Left lung (tissue), 10 donors: ENCODE results near the gene SDK1. TPM values are rescaled to one million over a fixed set of nuclear protein-coding genes. Genes with fewer than 3 reads are reported as not detected.

ENCODE experiments used
- ATAC-seq: fragments of 200-7000 bp; cut with Tn5 transposase; one replicate; pipeline ENCODE4 v1.9.1; 2020; ENCODE audit warnings: moderate library complexity
- DNase-seq, 4 donors: peaks; one replicate each; pipeline ENCODE4 v3.0.0-alpha.2; 2013 to 2020
- H3K27ac ChIP-seq, 2 donors: fragments of 200-600 bp; sonication (generic) in 1 of 2; one replicate each; pipeline versions ENCODE4 v1.5.0 to v1.8.0; 2020 to 2021
- H3K27me3 ChIP-seq, 2 donors: fragments of 200-600 bp; sonication (generic) in 1 of 2; one replicate each; pipeline versions ENCODE4 v1.5.0 to v1.8.0; 2020 to 2021
- H3K36me3 ChIP-seq, 2 donors: fragments of 200-600 bp; sonication (generic) in 1 of 2; one replicate each; pipeline versions ENCODE4 v1.5.0 to v1.8.0; 2020 to 2021
- H3K4me1 ChIP-seq, 2 donors: fragments of 200-600 bp; one replicate each; pipeline ENCODE4 v1.8.0; 2021
- H3K4me3 ChIP-seq, 2 donors: fragments of 200-600 bp; sonication (generic) in 1 of 2; one replicate each; pipeline versions ENCODE4 v1.5.0 to v1.8.0; 2020 to 2021; ENCODE audit warnings: mild to moderate bottlenecking in 1 of 2
- H3K9me3 ChIP-seq, 2 donors: fragments of 200-600 bp; sonication (generic) in 1 of 2; one replicate each; pipeline versions ENCODE4 v1.5.0 to v1.8.0; 2020 to 2021
- CTCF ChIP-seq, 2 donors: fragments of 200-600 bp; sonication (generic) in 1 of 2; IDR thresholded peaks; one replicate each; pipeline versions ENCODE4 v1.5.0 to v1.8.0; 2021; ENCODE audit warnings: antibody characterized with exemption in 2 of 2
- intact Hi-C, 2 donors: fragments of 100-400 bp; cut with DNase I; formaldehyde crosslinking; loops; one replicate each; pipeline versions ENCODE4 v1.11.2 to v1.14.2; 2022
- polyA plus RNA-seq, 6 donors: library from polyadenylated mRNA; unstranded; fragments of 120-200 nt; gene quantifications; one replicate each; pipeline ENCODE4 v1.2.1, GENCODE V29; 2013; ENCODE audit not compliant: insufficient read length in 6 of 6
- total RNA-seq, 2 donors: library from RNA; stranded (reverse); fragmentation: NEBNext Ultra II Directional; extraction: Animal tissue kit (Norgen Biotek cat#: 25700); gene quantifications; one replicate each; pipeline ENCODE4 v1.2.1, GENCODE V29; 2021
- donor health status: DM: no; HTN: yes; CAD: no.
- donor health status: DM: no; HTN: no; CAD: no.

SDK1 gene
- total and polyA plus RNA-seq, 8 donors = 5.5 to 17.6 (median 13.0) TPM

- ATAC-seq = no peak
Observed at GRCh38 chr7:3795781-3796180, 494.7 kb downstream of the SDK1 start.

GRCh38 chr7:3805151-3805550 is 504.1 kb downstream of the SDK1 start:
- TF ChIP-seq CTCF (IDR thresholded peaks at IDR 0.05) = no peak
- H3K27ac ChIP-seq = no peak overlapping the region
- H3K9me3 ChIP-seq = peaks cover 0 to 3% of the 10 kb centered on the region in 2 donors
- intact Hi-C loops = no loop called here
- H3K27me3 ChIP-seq = no peaks in the 10 kb centered on the region
- no peak overlapping the region for H3K4me3 ChIP-seq
- ATAC-seq = no peak
- no peaks in the 10 kb centered on the region for H3K4me1 ChIP-seq
- no peak for DNase-seq
- no peaks in the 10 kb centered on the region for H3K36me3 ChIP-seq

More at GRCh38 chr7:3795781-3796180, 494.7 kb downstream of the SDK1 start:
- H3K36me3 ChIP-seq = no peaks in the 10 kb centered on the region
- no peaks in the 10 kb centered on the region for H3K9me3 ChIP-seq
- no peaks in the 10 kb centered on the region for H3K4me1 ChIP-seq
- H3K4me3 ChIP-seq = no peak overlapping the region
- H3K27ac ChIP-seq = no peak overlapping the region
- no peaks in the 10 kb centered on the region for H3K27me3 ChIP-seq
- no peak for TF ChIP-seq CTCF (IDR thresholded peaks at IDR 0.05)
- no peak for DNase-seq
- intact Hi-C loops = no loop called here

- no peak for TF ChIP-seq CTCF (IDR thresholded peaks at IDR 0.05)
- Histone ChIP-seq H3K36me3 (no peaks in the 10 kb centered on the region), H3K27me3 (no peaks in the 10 kb centered on the region), H3K4me1 (no peaks in the 10 kb centered on the region), H3K9me3 (peaks cover 0 to 3% of the 10 kb centered on the region in 2 donors), H3K4me3 (no peak overlapping the region), H3K27ac (no peak overlapping the region)
- ATAC-seq (no peak), DNase-seq (no peak)
- intact Hi-C loops = no loop called here
Observed at GRCh38 chr7:3806516-3806915, 505.5 kb downstream of the SDK1 start.

- intact Hi-C loops = no loop called here
- no peaks in the 10 kb centered on the region for H3K27me3 ChIP-seq
- H3K4me1 ChIP-seq = no peaks in the 10 kb centered on the region
- no peak for ATAC-seq
- no peak for TF ChIP-seq CTCF (IDR thresholded peaks at IDR 0.05)
- no peak overlapping the region for H3K4me3 ChIP-seq
- no peak overlapping the region for H3K27ac ChIP-seq
- peaks cover 0 to 3% of the 10 kb centered on the region in 2 donors for H3K9me3 ChIP-seq
- no peak for DNase-seq
- no peaks in the 10 kb centered on the region for H3K36me3 ChIP-seq
Observed at GRCh38 chr7:3807824-3808223, 506.8 kb downstream of the SDK1 start.

- no peak overlapping the region for H3K4me3 ChIP-seq
- H3K27me3 ChIP-seq = no peaks in the 10 kb centered on the region
- no peaks in the 10 kb centered on the region for H3K36me3 ChIP-seq
- TF ChIP-seq CTCF (IDR thresholded peaks at IDR 0.05) = no peak
- DNase-seq (peak in 1 of 4 donors; percentile 7), ATAC-seq (no peak)
- H3K9me3 ChIP-seq = no peaks in the 10 kb centered on the region
- intact Hi-C loops = no loop called here
- H3K27ac ChIP-seq = no peak overlapping the region
- H3K4me1 ChIP-seq = no peaks in the 10 kb centered on the region
Observed at GRCh38 chr7:3821488-3821887, 520.4 kb downstream of the SDK1 start.
